A172 (cell line): ENCODE measurements around the gene PDE7B. TPM values are rescaled to one million over a fixed set of nuclear protein-coding genes. Genes with fewer than 3 reads are reported as not detected.

Source experiments
- DNase-seq: peaks from one replicate; pipeline ENCODE4 v3.0.0-alpha.2; 2015; ENCODE audit warnings: low spot score
- total RNA-seq: library from RNA; depleted of rRNA; stranded (reverse); fragments of >200 nt; shearing (Covaris generic); gene quantifications from 2 replicates; pipeline ENCODE4 v1.2.3, GENCODE V29; 2014

Gene PDE7B
- total RNA-seq, 1 experiment from 2014 or later, result 0.05 TPM

- DNase-seq, result peak; percentile 86
These were observed 216.3 kb downstream of the PDE7B start for GRCh38 chr6:136067731-136068341.

GRCh38 chr6:136069119-136069518 is 217.6 kb downstream of the PDE7B start:
- DNase-seq, result peak; percentile 63

GRCh38 chr6:136070815-136071214 is 219.3 kb downstream of the PDE7B start:
- DNase-seq, result no peak

- DNase-seq, result no peak
These were observed 221.2 kb downstream of the PDE7B start for GRCh38 chr6:136072691-136073090.

GRCh38 chr6:136073216-136073615 is 221.7 kb downstream of the PDE7B start:
- DNase-seq, result no peak

- no peak for DNase-seq
These were observed 225.0 kb downstream of the PDE7B start for GRCh38 chr6:136076496-136076895.

GRCh38 chr6:136077834-136078576 is 226.5 kb downstream of the PDE7B start:
- DNase-seq, result peak; percentile 67

- no peak for DNase-seq
These were observed 228.4 kb downstream of the PDE7B start for GRCh38 chr6:136079701-136080565.

- DNase-seq, result no peak
These were observed 232.0 kb downstream of the PDE7B start for GRCh38 chr6:136083540-136083939.

- DNase-seq, result no peak
These were observed 232.9 kb downstream of the PDE7B start for GRCh38 chr6:136084403-136084802.

GRCh38 chr6:136085370-136086115 is 234.0 kb downstream of the PDE7B start:
- no peak for DNase-seq

- DNase-seq, result no peak
These were observed 235.2 kb downstream of the PDE7B start for GRCh38 chr6:136086686-136087085.

- no peak for DNase-seq
These were observed 236.5 kb downstream of the PDE7B start for GRCh38 chr6:136087986-136088385.

- no peak for DNase-seq
These were observed 237.2 kb downstream of the PDE7B start for GRCh38 chr6:136088693-136089092.

- DNase-seq, result peak; percentile 12
These were observed 238.4 kb downstream of the PDE7B start for GRCh38 chr6:136089876-136090275.

- DNase-seq, result no peak
These were observed 239.4 kb downstream of the PDE7B start for GRCh38 chr6:136090929-136091328.

GRCh38 chr6:136092897-136093296 is 241.4 kb downstream of the PDE7B start:
- DNase-seq, result no peak

GRCh38 chr6:136093835-136094234 is 242.3 kb downstream of the PDE7B start:
- no peak for DNase-seq

GRCh38 chr6:136094812-136095211 is 243.3 kb downstream of the PDE7B start:
- no peak for DNase-seq

- no peak for DNase-seq
These were observed 244.5 kb downstream of the PDE7B start for GRCh38 chr6:136095986-136096385.

GRCh38 chr6:136102991-136103688 is 251.6 kb downstream of the PDE7B start:
- no peak for DNase-seq
